ENCODE data around the gene SESN1.

The SESN1 gene

DNA sequence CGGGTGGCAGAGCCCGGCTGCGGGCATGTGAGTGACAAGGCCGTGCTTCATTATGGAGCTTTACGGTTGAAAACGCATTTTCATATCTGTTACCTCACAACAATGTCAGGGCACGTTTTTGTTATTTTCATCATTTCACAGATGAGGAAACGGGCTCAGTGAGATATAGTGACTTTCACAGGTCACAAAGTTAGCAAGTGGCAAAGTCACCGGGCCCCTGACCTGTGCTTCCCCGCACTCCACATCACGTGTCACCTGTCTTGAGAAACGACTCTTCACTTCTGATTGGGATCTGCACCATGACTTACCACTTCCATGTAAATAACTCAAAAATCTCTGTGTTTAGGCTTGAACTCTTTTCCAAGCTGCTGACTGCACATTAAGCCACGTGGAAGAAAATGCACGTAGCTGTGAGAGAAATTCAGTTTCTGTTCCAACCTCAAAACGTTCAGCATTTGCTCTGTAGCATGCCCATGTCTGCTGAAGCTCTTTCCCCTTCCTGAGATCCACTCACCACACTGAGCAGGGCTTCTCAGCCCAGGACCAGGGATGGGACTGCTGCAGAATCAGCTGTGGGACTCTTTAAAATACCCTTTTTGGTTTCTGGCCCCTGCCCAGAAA lies 139.2 kb downstream of the SESN1 start:
- DNase-seq: no peak

DNA sequence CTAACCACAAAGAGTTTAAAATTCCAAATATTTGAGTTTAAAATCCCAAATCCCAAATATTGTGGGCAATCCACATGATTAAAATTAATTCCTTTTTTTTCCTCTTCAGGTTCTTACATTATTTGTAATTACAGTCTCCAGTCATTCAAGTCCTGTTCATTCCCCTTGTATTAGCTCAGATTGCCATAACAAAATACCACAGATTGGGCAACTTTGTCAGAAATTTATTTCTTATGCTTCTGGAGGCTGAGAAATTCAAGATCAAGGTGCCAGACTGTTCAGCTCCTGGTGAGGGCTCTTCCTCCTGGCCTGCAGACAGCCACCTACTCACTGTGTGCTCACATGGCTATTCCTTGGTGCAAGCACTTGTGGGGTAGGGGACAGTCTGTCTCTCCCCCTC lies 141.0 kb downstream of the SESN1 start:
- no peak for DNase-seq

DNA sequence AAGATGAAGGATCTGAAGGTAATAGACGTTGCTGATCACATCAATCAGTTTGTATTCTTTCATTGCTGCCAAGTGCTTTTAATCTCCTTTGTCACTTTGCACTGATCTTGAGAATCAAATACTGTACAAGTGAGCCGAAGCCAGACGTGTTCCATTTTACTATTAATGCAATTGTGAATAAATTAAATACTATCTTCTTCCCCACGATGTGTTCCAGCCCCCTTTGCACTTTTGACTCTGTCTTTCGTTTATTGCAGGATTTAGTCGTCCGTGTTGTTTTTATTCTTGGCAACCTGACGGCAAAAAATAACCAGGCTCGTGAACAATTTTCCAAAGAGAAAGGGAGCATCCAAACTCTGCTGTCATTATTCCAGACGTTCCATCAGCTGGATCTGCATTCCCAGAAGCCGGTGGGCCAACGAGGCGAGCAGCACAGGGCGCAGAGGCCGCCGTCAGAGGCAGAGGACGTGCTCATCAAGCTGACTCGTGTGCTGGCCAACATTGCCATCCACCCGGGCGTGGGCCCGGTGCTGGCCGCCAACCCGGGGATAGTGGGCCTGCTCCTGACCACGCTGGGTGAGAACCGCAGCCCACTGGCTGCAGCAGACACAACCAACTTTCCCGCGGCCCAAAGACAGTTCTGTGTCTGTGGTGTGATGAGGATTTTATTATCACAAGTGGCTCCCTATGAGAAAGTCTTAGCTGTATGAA lies 141.7 kb downstream of the SESN1 start:
- DNase-seq: no peak

DNA sequence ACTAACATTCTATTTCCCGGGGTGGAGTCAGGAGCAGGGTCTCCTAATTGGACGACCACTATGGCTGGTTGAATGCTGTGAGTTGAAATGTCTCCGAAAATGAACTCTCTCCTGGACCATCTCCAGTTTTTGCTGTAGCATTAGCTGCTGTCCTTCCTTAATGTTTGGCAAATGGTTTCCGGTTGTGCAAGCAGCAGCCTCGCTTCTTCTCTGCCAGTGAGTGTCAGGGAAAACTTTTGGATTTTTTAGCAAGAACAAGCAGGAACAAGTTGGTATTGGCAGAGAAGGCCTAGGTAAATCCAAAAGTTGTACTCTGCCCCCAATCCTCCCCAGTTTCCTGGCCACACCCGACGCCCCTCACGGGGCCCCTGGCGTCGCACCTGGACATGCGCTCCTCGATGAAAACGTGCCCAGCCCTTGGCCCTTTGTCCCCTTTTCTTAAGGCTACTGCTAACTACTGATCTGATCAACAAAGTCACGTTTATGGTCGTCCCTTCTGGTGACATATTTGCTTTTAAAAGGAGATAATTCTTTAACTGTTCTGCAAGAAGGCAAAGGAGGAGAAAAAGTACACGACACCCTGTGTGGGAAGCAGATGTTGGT lies 143.2 kb downstream of the SESN1 start:
- DNase-seq: no peak

DNA sequence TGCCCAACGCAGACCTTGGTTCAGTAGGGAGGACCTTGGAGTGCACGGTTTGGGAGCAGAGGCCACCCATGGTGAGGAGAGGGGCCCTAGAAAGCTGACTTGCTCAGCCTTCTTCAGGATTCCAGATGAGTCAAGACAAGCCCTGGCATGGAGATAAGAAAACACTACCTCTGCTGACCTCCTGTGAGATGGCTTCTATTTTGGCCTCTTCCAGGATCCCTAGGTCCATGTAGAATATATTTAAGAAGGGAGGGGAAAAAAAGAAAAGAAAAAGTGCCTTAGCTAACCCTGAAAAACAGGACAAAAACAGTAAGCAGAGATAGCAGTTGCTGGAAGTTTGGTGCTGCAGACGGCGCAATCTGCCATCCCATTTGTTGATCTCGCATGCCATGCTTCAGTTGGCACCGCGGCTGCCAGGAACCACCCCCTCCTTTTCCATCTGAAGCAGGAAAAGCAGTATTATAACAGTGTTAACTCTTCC lies 146.4 kb downstream of the SESN1 start:
- DNase-seq: no peak

DNA sequence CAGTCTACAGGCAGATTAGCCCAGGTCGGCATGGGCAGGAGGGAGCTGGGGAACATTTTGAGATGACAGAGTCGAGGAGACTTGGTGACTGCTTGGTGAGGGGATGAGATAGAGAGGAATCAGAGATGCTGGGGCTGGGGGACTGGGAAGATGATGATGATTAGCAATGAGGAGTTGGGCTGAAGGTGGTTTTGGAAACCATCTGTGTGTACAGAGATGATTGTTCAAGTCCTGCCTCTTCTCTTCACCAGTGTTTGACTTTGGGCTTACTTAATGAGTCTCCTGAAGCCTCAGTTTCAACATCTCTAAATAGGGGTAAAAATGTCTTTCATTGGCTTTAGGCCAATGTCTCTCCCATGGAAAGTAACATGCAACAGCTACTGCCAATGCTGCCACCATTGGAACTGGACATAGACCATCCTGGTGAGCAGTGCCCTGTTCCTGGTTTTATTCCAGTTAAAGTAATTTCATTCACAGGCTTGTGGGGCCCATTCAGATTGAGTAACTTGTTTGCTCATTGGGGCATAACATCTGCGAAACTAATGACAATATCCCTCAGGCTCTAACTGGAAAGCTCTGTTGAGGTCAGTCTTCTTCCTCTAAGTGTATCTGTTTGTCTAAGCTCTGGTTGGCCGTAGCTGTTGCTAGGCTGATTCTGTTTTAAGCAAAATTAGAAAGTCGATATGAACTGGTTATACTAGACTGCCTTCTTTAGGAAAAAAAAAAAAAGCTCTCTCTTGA lies 147.4 kb downstream of the SESN1 start:
- DNase-seq: peak; percentile 7

DNA sequence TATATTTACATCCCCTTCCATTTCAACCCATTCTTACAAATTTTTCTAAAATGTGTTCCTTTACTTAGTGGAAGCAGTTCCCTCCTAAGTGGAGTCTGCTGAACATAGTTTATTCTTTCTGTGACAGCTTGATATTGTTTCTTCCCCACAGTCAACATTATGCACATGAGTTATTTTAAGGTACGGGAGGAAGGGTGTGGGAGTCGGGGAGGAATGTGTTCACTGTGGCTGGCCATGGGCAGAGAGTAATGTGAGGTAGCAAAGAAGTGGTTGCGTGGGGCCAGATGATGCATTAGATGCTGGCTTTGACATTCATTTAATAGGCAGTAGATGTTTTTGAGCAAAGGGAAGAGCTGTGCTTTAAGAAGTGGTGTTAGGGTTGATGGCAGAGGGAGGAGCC lies 148.0 kb downstream of the SESN1 start:
- DNase-seq: no peak

DNA sequence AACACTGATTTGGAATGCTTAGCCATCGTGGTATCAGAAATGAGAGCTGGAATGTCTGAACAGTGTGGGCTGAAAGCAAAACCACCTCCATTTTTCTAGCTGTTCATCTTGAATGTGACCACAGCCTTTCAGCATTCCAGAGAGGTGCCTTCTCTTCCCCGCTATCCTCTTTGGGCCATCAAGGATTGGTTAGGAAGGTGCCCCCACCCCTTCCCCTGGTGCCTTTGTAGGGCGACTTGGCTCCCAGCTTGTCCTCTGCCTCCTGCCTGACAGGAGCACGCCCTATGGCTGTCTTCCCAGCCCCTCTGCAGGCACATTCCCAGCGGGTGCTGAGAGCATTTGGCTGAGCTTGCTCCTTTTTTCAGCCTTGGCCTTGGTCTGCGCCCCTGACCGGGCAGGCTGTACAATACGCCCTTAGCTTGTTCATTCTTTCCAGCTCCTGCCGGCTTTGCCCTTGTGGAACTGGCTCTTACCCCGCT lies 148.9 kb downstream of the SESN1 start:
- peak; percentile 28 for DNase-seq

DNA sequence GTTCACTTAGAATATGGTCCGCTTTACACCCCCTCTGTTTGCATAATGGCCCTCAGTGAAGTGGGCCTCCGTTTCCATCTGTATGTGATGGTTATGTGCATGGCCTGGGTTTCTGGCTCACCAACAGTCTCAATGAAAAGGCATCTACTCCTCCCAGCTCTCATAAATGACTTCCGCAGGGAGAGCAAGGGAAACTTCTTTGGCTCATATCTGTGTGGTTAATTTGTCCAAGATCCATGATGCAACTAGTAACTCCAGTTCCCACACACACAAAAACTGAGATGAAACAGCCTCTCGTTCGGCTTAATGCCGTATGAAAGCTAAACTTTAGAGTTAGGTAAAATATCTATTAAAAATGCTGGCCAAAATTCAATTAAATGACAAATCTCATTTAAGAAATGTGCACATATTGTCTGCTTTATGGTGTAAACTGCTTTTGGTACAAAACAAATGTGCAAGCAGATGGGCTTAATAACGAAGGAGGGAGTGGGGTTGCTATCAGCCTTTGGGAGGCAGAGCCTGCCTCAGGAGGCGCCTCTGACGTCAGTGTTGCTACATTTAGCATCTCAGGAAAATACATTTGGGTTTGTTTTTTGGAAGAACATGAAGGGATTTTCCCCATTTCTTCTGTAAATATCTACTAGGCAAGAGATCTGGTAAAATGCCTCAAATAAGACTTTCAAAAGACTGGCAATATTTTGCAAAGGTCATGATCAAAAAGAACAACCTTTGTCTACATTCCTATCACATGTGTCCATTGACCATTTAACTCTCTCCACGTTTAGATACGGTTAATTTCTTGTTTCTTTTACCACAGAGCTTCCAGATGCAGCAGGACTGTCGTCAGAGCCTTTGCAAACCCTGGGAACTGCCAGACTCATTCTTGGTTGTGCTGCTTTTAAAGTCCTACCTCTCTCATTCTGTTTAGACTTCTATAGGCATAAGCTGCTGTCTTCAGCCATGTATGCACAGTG lies 149.7 kb downstream of the SESN1 start:
- peak; percentile 68 for DNase-seq

DNA sequence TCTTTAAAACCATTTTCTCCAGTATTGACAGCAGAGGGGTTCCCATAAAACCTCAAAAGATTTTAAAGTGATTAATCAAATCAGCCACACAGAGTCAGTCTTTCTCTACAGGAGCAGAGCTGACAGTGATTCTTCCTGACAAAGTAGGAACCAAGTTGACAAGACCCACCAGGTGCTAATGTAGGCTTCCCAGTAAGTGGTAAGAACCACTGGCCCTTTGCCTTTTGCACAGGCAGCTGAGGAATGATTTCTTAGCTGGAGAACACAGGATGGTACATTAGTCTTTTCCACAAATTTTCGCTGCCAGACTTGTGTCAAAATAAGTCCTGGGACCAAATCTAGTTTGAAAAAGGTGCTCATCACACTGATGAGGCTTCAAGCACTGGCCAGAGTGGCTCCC lies 150.6 kb downstream of the SESN1 start:
- no peak for DNase-seq

DNA sequence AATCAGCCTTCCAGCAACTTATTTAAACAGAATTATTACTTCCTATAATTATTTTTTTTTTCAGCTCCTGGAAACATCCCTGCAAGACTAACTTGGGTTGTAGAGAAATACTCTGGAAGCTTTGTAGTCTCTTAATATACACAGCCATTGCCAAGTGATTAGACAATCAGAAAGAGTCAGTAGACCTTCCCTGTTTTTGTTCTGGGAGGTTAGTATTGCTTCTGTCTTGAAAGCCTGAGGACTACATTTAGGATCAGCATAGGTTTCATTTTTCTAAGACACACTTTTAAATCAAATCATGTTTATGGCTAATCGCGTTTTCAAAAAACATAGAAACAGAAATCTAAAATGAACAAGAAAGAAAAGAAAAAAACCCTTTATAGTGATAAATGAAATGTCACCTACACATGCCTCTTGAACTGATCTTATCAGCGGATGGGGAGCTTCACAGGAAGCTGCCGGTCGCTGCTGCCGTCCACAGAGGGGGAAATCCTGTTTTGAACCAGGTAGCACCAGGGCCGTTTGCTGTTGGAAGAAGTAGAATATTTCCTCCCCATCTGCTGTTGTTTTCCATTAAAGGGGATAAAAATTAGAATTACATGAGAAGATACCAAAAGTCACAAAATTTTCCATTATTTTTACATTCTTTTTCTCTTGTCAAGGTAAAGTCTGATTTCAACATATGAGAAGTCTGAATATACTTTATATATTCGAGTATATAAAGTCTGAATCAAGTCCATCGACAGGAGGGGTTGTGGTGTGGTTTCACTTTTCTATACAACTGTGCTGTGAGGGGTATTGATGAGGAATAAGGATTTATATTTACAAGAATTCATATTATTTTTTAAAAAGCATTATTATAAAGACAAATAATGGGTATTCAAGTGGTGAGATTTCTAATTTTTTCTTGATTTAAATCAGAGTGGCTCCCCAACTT lies 151.8 kb downstream of the SESN1 start:
- no peak for DNase-seq

DNA sequence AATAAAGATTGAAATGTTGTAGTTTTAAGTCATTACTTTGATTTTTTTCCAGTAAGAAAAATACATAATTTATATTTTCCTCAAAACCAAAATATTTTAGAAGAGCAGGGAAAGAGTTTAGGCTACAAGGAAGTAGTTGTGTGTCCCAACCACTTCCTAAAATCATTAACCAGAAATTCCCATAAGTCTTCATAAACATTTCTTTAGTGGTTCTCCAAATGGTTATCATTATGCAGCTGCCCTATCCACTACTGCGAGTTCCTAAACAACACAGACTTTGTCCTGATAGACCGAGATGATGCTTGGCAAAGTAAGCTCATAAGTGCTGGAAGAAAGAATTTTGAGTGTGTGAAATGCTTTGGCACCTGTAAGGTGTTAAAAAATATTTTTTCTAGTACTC lies 152.8 kb downstream of the SESN1 start:
- DNase-seq: no peak

DNA sequence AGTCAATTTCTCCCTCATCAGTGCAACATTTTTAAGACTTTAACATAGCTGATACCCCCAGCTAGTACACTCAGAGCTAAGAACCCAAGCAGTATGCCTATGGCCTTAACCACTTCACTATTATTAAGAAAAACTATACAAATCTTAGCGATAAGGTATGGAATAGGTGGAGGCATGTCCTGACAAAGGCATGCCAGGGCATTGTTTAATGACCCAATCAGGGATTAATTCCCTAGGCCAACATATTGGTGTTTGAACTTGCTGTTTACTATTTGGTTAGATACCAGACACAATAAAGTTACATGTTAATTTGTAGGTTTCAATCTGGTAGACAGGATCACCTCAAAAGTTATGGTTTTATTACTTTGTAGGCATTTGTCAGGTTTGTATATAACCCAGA lies 153.4 kb downstream of the SESN1 start:
- no peak for DNase-seq

DNA sequence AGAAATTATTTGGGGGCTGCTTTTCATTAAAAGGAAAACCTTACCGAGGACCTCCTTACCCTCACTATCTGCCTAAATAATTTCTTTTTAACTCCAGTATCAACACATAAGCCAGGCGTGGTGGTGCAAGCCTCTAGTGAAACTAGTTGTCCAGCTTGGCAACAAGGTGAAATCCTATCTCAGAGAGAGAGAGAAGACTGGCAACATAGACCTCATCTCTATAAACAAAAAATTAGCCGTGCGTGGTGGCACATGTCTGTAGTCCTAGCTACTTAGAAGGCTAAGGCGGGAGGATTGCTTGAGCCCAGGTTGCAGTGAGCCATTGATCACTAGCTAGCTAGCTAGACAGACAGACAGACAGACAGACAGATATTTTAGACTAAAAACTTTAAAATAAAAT lies 153.9 kb downstream of the SESN1 start:
- DNase-seq: no peak

DNA sequence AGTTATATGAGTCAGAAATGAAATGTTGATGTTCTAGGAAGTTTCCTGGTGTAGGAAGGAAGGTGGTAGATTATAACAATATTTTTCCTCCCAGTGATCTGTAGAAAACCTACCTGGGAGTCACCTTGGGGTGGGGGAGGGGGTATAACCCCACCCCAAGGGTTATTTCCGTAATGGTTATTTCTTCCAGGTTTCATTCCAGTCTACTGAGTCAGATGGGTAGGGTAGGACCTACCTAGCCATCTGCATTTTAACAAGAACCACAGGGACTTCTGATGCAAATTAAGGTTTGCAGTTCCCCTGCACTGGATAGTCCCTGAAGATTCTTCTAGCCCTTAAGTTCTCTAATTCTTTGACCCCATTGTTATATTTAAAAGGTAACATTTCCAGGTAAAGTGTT lies 157.5 kb downstream of the SESN1 start:
- no peak for DNase-seq

Measured in fibroblast of skin of back (primary cell).